Suprapubic skin (tissue), 3 donors: ENCODE results near the gene TP73.

Experiments used
- EP300 ChIP-seq: sonication (generic); formaldehyde crosslinking; IDR thresholded peaks from one replicate; pipeline ENCODE4 v1.6.1; 2017; ENCODE audit warnings: antibody characterized with exemption
- TF ChIP-seq, protein P1 (sequence below), 2 donors: fragments of 200-600 bp in 1 of 2; fragments of 450-650 bp in 1 of 2; sonication (generic) in 1 of 2; IDR thresholded peaks; one replicate each; pipeline ENCODE4 v1.5.1; 2016 to 2019; ENCODE audit warnings: antibody characterized with exemption in 2 of 2, mild to moderate bottlenecking in 1 of 2, moderate library complexity in 1 of 2

DNA sequence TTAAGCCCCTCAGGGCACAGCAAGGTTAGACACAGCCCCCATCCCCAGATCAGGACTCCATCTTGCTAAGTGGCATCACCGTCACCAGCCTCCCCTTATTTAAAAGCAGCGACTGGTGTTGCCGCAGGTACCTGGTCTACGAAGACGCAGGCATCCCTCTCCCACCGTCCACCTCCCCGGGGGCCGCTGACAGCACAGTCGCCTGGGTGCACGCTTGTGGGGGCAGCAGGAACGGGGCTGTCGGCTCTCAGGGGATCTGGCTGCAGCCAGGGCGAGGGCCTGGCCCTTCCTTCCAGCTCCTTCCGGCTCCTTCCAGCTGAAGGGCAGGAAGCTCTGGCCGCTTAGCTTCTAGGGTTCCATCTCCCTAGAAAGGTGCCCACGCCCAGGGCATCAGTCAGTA is 82.3 kb downstream of the TP73 start:
- no peak for TF ChIP-seq EP300
- TF ChIP-seq, protein P1, sequence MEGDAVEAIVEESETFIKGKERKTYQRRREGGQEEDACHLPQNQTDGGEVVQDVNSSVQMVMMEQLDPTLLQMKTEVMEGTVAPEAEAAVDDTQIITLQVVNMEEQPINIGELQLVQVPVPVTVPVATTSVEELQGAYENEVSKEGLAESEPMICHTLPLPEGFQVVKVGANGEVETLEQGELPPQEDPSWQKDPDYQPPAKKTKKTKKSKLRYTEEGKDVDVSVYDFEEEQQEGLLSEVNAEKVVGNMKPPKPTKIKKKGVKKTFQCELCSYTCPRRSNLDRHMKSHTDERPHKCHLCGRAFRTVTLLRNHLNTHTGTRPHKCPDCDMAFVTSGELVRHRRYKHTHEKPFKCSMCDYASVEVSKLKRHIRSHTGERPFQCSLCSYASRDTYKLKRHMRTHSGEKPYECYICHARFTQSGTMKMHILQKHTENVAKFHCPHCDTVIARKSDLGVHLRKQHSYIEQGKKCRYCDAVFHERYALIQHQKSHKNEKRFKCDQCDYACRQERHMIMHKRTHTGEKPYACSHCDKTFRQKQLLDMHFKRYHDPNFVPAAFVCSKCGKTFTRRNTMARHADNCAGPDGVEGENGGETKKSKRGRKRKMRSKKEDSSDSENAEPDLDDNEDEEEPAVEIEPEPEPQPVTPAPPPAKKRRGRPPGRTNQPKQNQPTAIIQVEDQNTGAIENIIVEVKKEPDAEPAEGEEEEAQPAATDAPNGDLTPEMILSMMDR (IDR thresholded peaks at IDR 0.05), result no peak
